SK-N-SH treated with all-trans-retinoic acid at 6 μM for 48 hours (cell line): ENCODE measurements around the gene PHLDB3.

Experiments
- ARNTL ChIP-seq: fragments of 450-650 bp; formaldehyde crosslinking; IDR thresholded peaks from 2 replicates; pipeline ENCODE4 v1.5.0; 2020; ENCODE audit warnings: low read depth, mild to moderate bottlenecking, moderate library complexity, borderline replicate concordance
- ISL1 ChIP-seq: fragments of 250-450 bp; sonication (Bioruptor Pico); IDR thresholded peaks from 2 replicates; pipeline ENCODE4 v2.1.2; 2022; ENCODE audit warnings: mild to moderate bottlenecking, moderate library complexity

GRCh38 chr19:43454031-43454430, 50.5 kb downstream of the PHLDB3 start:
- TF ChIP-seq ISL1 (CRISPR knock-in tag) = no peak
- no peak for TF ChIP-seq ARNTL (CRISPR knock-in tag)
